ENCODE measurements around the gene TMEM94. TPM values are rescaled to one million over a fixed set of nuclear protein-coding genes. Genes with fewer than 3 reads are reported as not detected.
A peak's percentile ranks its signal among the peaks of the same experiment; 100 is the strongest.

Gene TMEM94
- total and polyA plus RNA-seq, 2 of the 8 experiments (the other 6 are each of a cell fraction or from before 2014, with no cell fraction given) = 54.8 to 69.9 TPM

GRCh38 chr17:75503337-75503950 lies 47.0 kb downstream of the TMEM94 start:
- H3K18ac ChIP-seq (ENCODE audit: extremely low read depth, low read length) = no peak overlapping the region
- no peak overlapping the region for H3K27ac ChIP-seq (ENCODE audit: low read depth, low read length)
- H3K4me2 ChIP-seq (ENCODE audit: insufficient read depth in 1 of 2, low read depth in 2 of 2, low read length in 2 of 2) = no peak overlapping the region
- no peak overlapping the region for H3K23ac ChIP-seq (ENCODE audit: insufficient read length)
- H2BK120ac ChIP-seq (replicated peaks; ENCODE audit: low read depth, low read length) = no peak overlapping the region
- CTCF ChIA-PET (ENCODE audit: partially characterized antibody) = interaction anchor here (0.5 to 8.2 kb wide), 25 partner anchors 8 to 632 kb away, joined by 3 to 67 read pairs (median 4); partner anchors contain the start of genes TMEM94 and TSEN54
- H4K91ac ChIP-seq (replicated peaks; ENCODE audit: insufficient read length, low read length) = no peak overlapping the region
- peak overlapping the region; percentile 27; the same call in 1 of the 2 replicates for H2BK12ac ChIP-seq (ENCODE audit: low read depth, low read length)
- H4K20me1 ChIP-seq (replicated peaks in 1 of 2; ENCODE audit: control insufficient read depth in 1 of 2, insufficient read depth in 2 of 2, low read length in 2 of 2) = peaks cover 2 to 14% of the 10 kb centered on the region in 2 experiments
- H3K4me1 ChIP-seq (replicated peaks in 1 of 4; ENCODE audit: control insufficient read depth in 3 of 4, insufficient read depth in 4 of 4, low read length in 3 of 4) = peaks cover 0 to 1% (median 0%) of the 10 kb centered on the region in 4 experiments; a peak in 1 of 7 replicates
- DNase-seq (ENCODE audit: low read depth in 1 of 2, low spot score in 2 of 2) (no peak), FAIRE-seq (no peak)
- no peak overlapping the region for H2BK20ac ChIP-seq (ENCODE audit: low read length)
- no peak overlapping the region for H3K4ac ChIP-seq (replicated peaks; ENCODE audit: insufficient read length, low read depth, low read length)
- no peaks in the 10 kb centered on the region for H3K79me1 ChIP-seq (ENCODE audit: low read depth, low read length)
- H4K8ac ChIP-seq (ENCODE audit: extremely low read depth, insufficient read depth, low read length) = no peak overlapping the region; the same call in 1 of the 2 replicates
- H2AK5ac ChIP-seq (ENCODE audit: low read depth, low read length) = no peak overlapping the region
- peaks cover 2 to 14% (median 10%) of the 10 kb centered on the region in 4 experiments; a peak in 6 of 8 replicates for H3K36me3 ChIP-seq (ENCODE audit: control insufficient read depth in 2 of 4, insufficient read depth in 4 of 4, low read length in 3 of 4)
- no peaks in the 10 kb centered on the region for H3K79me2 ChIP-seq (ENCODE audit: control insufficient read depth in 1 of 2, insufficient read depth in 2 of 2, low read length in 2 of 2)
- POLR2A ChIA-PET (ENCODE audit: partially characterized antibody) = interaction anchor here (0.6 to 6.4 kb wide), 10 partner anchors 10 to 92 kb away, joined by 3 to 35 read pairs (median 4); partner anchors contain the start of gene TSEN54
- no peaks in the 10 kb centered on the region for H3K9me3 ChIP-seq (ENCODE audit: insufficient read depth in 2 of 2, low read depth in 1 of 2, low read length in 1 of 2)
- no peak overlapping the region for H3K14ac ChIP-seq (ENCODE audit: insufficient read length)
- H3K56ac ChIP-seq (replicated peaks; ENCODE audit: insufficient read length, low read depth, low read length) = no peak overlapping the region
- H2AFZ ChIP-seq (ENCODE audit: low read length) = no peak overlapping the region
- WGBS, 2 experiments (ENCODE audit: extremely low coverage in 1 of 2, insufficient coverage in 1 of 2, insufficient read length in 1 of 2, insufficient replicate concordance in 2 of 2, low coverage in 1 of 2, low lambda C conversion rate in 2 of 2, missing lambda C conversion rate in 1 of 2) = 89% methylated on average over 19 of the region's 23 CpGs; no CpG with 5 or more reads in 1 of the 2 experiments
- no peak overlapping the region for H2BK5ac ChIP-seq (ENCODE audit: low read depth, low read length)
- no peak overlapping the region for H3K9ac ChIP-seq (replicated peaks in 1 of 4; ENCODE audit: extremely low read depth in 1 of 4, low read depth in 3 of 4, low read length in 3 of 4)
- H2BK15ac ChIP-seq (ENCODE audit: low read length) = no peak overlapping the region
- no peak overlapping the region for H3K4me3 ChIP-seq (ENCODE audit: extremely low read depth in 1 of 4, insufficient read depth in 2 of 4, low read depth in 3 of 4, low read length in 4 of 4)
- no peaks in the 10 kb centered on the region for H3K27me3 ChIP-seq (replicated peaks in 1 of 4; ENCODE audit: control insufficient read depth in 3 of 4, extremely low read depth in 1 of 4, insufficient read depth in 3 of 4, low read length in 3 of 4)
- H4K5ac ChIP-seq (ENCODE audit: insufficient read length, low read depth, low read length) = no peak overlapping the region
- H3K23me2 ChIP-seq (ENCODE audit: low read depth, low read length) = no peaks in the 10 kb centered on the region
- TF ChIP-seq KDM1A (IDR thresholded peaks at IDR 0.05; ENCODE audit: borderline replicate concordance, low read length) = no peak
- TF ChIP-seq, protein P1, sequence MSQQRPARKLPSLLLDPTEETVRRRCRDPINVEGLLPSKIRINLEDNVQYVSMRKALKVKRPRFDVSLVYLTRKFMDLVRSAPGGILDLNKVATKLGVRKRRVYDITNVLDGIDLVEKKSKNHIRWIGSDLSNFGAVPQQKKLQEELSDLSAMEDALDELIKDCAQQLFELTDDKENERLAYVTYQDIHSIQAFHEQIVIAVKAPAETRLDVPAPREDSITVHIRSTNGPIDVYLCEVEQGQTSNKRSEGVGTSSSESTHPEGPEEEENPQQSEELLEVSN (IDR thresholded peaks at IDR 0.05) = no peak
- TF ChIP-seq EP300 (IDR thresholded peaks at IDR 0.05; ENCODE audit: borderline replicate concordance in 1 of 2, low read depth in 2 of 2, low read length in 2 of 2) = no peak
- TF ChIP-seq CHD1 (IDR thresholded peaks at IDR 0.05; ENCODE audit: low read depth, low read length) = no peak
- TF ChIP-seq CREB1 (IDR thresholded peaks at IDR 0.05) = no peak
- no peak for TF ChIP-seq YY1 (IDR thresholded peaks at IDR 0.05; ENCODE audit: low read depth, low read length)
- no peak for TF ChIP-seq SP4 (IDR thresholded peaks at IDR 0.05; ENCODE audit: low read length)
- no peak for TF ChIP-seq BACH1 (IDR thresholded peaks at IDR 0.05; ENCODE audit: low read length)

Data from H1 (cell line).